Endothelial cell of umbilical vein (primary cell): ENCODE results near the gene HYI. TPM values are rescaled to one million over a fixed set of nuclear protein-coding genes. Genes with fewer than 3 reads are reported as not detected.

Experiments used
- BruUV-seq: library from RNA; stranded (reverse); fragments of 400-500 nt; replicated peaks from 2 replicates; lab custom pipeline; 2021; lab: Mats Ljungman, UMichigan
- CTCF ChIA-PET: fragments of 300-600, 350-600 bp; sonication (Branson Sonifier 250); formaldehyde crosslinking; loops from one replicate; lab custom pipeline; 2021; ENCODE audit warnings: antibody characterized with exemption, inconsistent platforms; lab: Charles Lee
- POLR2A ChIA-PET: fragments of 300-600, 350-600 bp; sonication (Branson Sonifier 250); formaldehyde crosslinking; loops from one replicate; lab custom pipeline; 2021; ENCODE audit warnings: antibody characterized with exemption, inconsistent platforms; lab: Charles Lee
- DNase-seq: peaks from one replicate; pipeline ENCODE4 v3.0.0-alpha.2; 2011; ENCODE audit warnings: low read depth, low spot score
- FAIRE-seq: peaks from 2 replicates; lab custom pipeline; 2011; peaks lifted over from hg19 to GRCh38; lab: Jason Lieb, UNC
- H2AFZ ChIP-seq: 2 replicates; pipeline ENCODE4 v1.6.0; 2012; ENCODE audit warnings: low read depth, low read length, control low read depth, inconsistent platforms
- H3K27ac ChIP-seq: 2 replicates; pipeline ENCODE4 v1.5.1; 2011; ENCODE audit warnings: low read depth, mild to moderate bottlenecking, control low read depth, low read length, moderate library complexity; ENCODE audit not compliant: insufficient read depth
- H3K27me3 ChIP-seq, 2 experiments: 2 replicates each; pipeline versions ENCODE4 v1.6.0 to v1.6.1; 2011; ENCODE audit warnings: low read length in 2 of 2, mixed read lengths in 1 of 2; ENCODE audit not compliant: control insufficient read depth in 2 of 2, insufficient read depth in 2 of 2
- H3K36me3 ChIP-seq, 2 experiments: 2 replicates in 1 of 2; 3 replicates in 1 of 2; pipeline ENCODE4 v1.5.1; 2011; ENCODE audit warnings: low read length in 2 of 2, mild to moderate bottlenecking in 1 of 2, moderate library complexity in 1 of 2; ENCODE audit not compliant: control insufficient read depth in 2 of 2, insufficient read depth in 2 of 2; ENCODE audit errors: extremely low read depth in 1 of 2
- H3K4me1 ChIP-seq: 3 replicates; pipeline ENCODE4 v1.5.1; 2011; ENCODE audit warnings: mild to moderate bottlenecking, low read length; ENCODE audit not compliant: control insufficient read depth, insufficient read depth; ENCODE audit errors: extremely low read depth
- H3K4me2 ChIP-seq: 2 replicates; pipeline ENCODE4 v1.6.1; 2011; ENCODE audit warnings: low read length, control low read depth, mixed read lengths; ENCODE audit not compliant: insufficient read depth
- H3K4me3 ChIP-seq, 3 experiments: fragments of 200-600 bp in 1 of 3; sonication (generic), shearing (Covaris generic) in 1 of 3; replicated peaks in 1 of 3; 2 replicates each; pipeline ENCODE4 v1.5.1; 2011 to 2016; ENCODE audit warnings: control low read depth in 3 of 3, low read length in 3 of 3, mild to moderate bottlenecking in 2 of 3, inconsistent platforms in 1 of 3, low read depth in 1 of 3, moderate library complexity in 1 of 3; ENCODE audit not compliant: insufficient read depth in 1 of 3
- H3K79me2 ChIP-seq: 2 replicates; pipeline ENCODE4 v1.6.0; 2012; ENCODE audit warnings: low read length, inconsistent platforms; ENCODE audit not compliant: control insufficient read depth, insufficient read depth
- H3K9ac ChIP-seq: replicated peaks from 2 replicates; pipeline ENCODE3; 2011; ENCODE audit warnings: low read length, control low read depth; ENCODE audit not compliant: insufficient read depth; ENCODE audit errors: extremely low read depth
- H3K9me1 ChIP-seq: replicated peaks from 3 replicates; pipeline ENCODE4 v1.6.0; 2011; ENCODE audit warnings: mild to moderate bottlenecking, low read length; ENCODE audit not compliant: control insufficient read depth, insufficient read depth; ENCODE audit errors: extremely low read depth
- H3K9me3 ChIP-seq: replicated peaks from 2 replicates; pipeline ENCODE4 v1.5.1; 2012; ENCODE audit warnings: low read length, inconsistent platforms; ENCODE audit not compliant: control insufficient read depth, insufficient read depth
- H4K20me1 ChIP-seq: replicated peaks from 2 replicates; pipeline ENCODE3; 2011; ENCODE audit warnings: mild to moderate bottlenecking, low read length; ENCODE audit not compliant: control insufficient read depth, insufficient read depth; ENCODE audit errors: extremely low read depth
- CTCF ChIP-seq, 2 donors: IDR thresholded peaks; 1 replicate in 1 of 2; 2 replicates in 1 of 2; pipeline ENCODE4 v1.5.1; 2011; ENCODE audit warnings: low read length in 2 of 2, mild to moderate bottlenecking in 2 of 2, moderate library complexity in 2 of 2, control low read depth in 1 of 2, inconsistent platforms in 1 of 2, low read depth in 1 of 2; ENCODE audit not compliant: insufficient read depth in 1 of 2; ENCODE audit errors: extremely low read depth in 1 of 2
- EZH2 ChIP-seq: IDR thresholded peaks from 2 replicates; pipeline ENCODE4 v1.6.1; 2012; ENCODE audit warnings: borderline replicate concordance, low read depth, mild to moderate bottlenecking, moderate library complexity, low read length, inconsistent platforms; ENCODE audit not compliant: severe bottlenecking
- FOS ChIP-seq: IDR thresholded peaks from 2 replicates; pipeline ENCODE4 v1.6.1; 2011; ENCODE audit warnings: mild to moderate bottlenecking, low read length, moderate library complexity, borderline replicate concordance; ENCODE audit not compliant: insufficient read depth
- GATA2 ChIP-seq: IDR thresholded peaks from 2 replicates; pipeline ENCODE4 v1.7.0; 2011; ENCODE audit warnings: low read depth, mild to moderate bottlenecking, moderate library complexity, mixed read lengths, low read length; ENCODE audit not compliant: insufficient read length, insufficient read depth
- JUN ChIP-seq: IDR thresholded peaks from 2 replicates; pipeline ENCODE4 v1.6.1; 2011; ENCODE audit warnings: borderline replicate concordance, low read depth; ENCODE audit not compliant: insufficient read length, insufficient read depth
- MYC ChIP-seq: IDR thresholded peaks from one replicate; pipeline ENCODE4 v1.6.1; 2011; ENCODE audit warnings: mild to moderate bottlenecking, low read depth, low read length
- POLR2A ChIP-seq: IDR thresholded peaks from 2 replicates; pipeline ENCODE4 v1.6.1; 2012; ENCODE audit warnings: low read depth, mild to moderate bottlenecking, control low read depth, low read length
- POLR2AphosphoS5 ChIP-seq: IDR thresholded peaks from 2 replicates; pipeline ENCODE4 v1.6.1; 2012; ENCODE audit warnings: low read depth, mild to moderate bottlenecking, control low read depth, low read length, moderate library complexity; ENCODE audit not compliant: insufficient read depth
- dilution Hi-C: fragments of 300-500 bp; cut with MboI; formaldehyde crosslinking; loops from one replicate; pipeline ENCODE4 v1.15.0; 2019; ENCODE audit warnings: low sequenced_read_pairs; ENCODE audit not compliant: extremely low pct_ligation_motif_present
- intact Hi-C: fragments of 100-400 bp; cut with micrococcal nuclease; formaldehyde crosslinking; loops from one replicate; pipeline ENCODE4 v1.10.0; 2022
- polyA plus RNA-seq, 4 experiments: library from polyadenylated mRNA; depleted of rRNA in 3 of 4; stranded (reverse) in 3 of 4; unstranded in 1 of 4; fragments of >200 nt; gene quantifications; 2 replicates each; pipeline versions ENCODE4 v1.2.1 to v1.2.3, GENCODE V29; 2011 to 2012; ENCODE audit warnings: missing spikeins in 1 of 4
- total RNA-seq: library from RNA; stranded (reverse); gene quantifications from 2 replicates; pipeline ENCODE4 v1.2.3, GENCODE V29; 2021
- TF ChIP-seq, protein P1 (sequence below): IDR thresholded peaks from 2 replicates; pipeline ENCODE4 v1.6.1; 2011; ENCODE audit not compliant: insufficient read depth, insufficient read length

HYI gene
- total and polyA plus RNA-seq, 2 donors (not counting 3 experiments of a cell fraction or from before 2014, with no cell fraction given) = 324 to 342 TPM

DNA sequence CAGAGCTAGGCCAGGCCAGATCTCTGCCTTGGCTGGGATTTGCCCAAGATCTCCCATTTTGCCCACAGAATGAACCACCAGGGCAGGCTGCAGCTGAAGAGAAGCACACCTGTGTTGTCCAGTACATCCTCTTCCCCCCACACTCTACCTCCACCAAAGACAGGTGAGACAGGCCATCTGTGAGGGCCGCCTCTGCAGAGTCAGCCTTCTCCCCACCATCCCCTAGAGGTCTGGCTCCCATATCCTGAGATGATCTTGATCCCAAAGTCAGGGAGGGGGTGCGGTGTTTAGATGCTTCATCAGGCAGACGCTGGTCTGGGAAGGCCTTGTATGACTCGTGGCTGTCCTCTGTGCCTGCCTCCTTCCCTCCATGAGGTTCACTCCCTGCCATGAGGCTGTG, 28.7 kb downstream of the HYI start:
- Histone ChIP-seq H3K9ac (no peak overlapping the region), H2AFZ (no peak overlapping the region), H3K4me2 (no peak overlapping the region), H3K9me3 (no peaks in the 10 kb centered on the region), H3K36me3 (peaks cover 8 to 81% of the 10 kb centered on the region in 2 experiments), H4K20me1 (no peaks in the 10 kb centered on the region), H3K9me1 (no peaks in the 10 kb centered on the region), H3K27ac (no peak overlapping the region), H3K4me3 (no peak overlapping the region), H3K79me2 (no peaks in the 10 kb centered on the region), H3K27me3 (no peaks in the 10 kb centered on the region), H3K4me1 (no peaks in the 10 kb centered on the region)
- no peak for TF ChIP-seq POLR2A
- no peak for TF ChIP-seq GATA2
- TF ChIP-seq MYC = no peak
- TF ChIP-seq EZH2 = no peak
- no peak for TF ChIP-seq FOS
- TF ChIP-seq, protein P1, sequence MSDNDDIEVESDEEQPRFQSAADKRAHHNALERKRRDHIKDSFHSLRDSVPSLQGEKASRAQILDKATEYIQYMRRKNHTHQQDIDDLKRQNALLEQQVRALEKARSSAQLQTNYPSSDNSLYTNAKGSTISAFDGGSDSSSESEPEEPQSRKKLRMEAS = no peak
- TF ChIP-seq POLR2AphosphoS5 = no peak
- no peak for TF ChIP-seq CTCF (IDR thresholded peaks at IDR 0.05; ENCODE audit: extremely low read depth in 1 of 2, insufficient read depth in 1 of 2, low read depth in 1 of 2, low read length in 2 of 2)
- no peak for TF ChIP-seq JUN
- POLR2A ChIA-PET = interaction anchor here (0.6 kb wide), 1 partner anchor 188 kb away, joined by 3 read pairs; no protein-coding TSS in a partner anchor
- CTCF ChIA-PET = interaction anchor here (1.0 to 1.3 kb wide), 3 partner anchors 10 to 198 kb away, joined by 3 to 7 read pairs (median 5); no protein-coding TSS in a partner anchor
- DNase-seq = no peak
- FAIRE-seq = no peak
- dilution Hi-C loops = no loop called here
- no TSS peak for BruUV-seq
- intact Hi-C loops = no loop called here
